Measurements from ENCODE around the gene FGGY.

- no peak for TF ChIP-seq CTCF (conservative IDR thresholded peaks at IDR 0.05)
- no peak for TF ChIP-seq EZH2 (IDR thresholded peaks at IDR 0.05; ENCODE audit: low read depth)
These were observed 204.3 kb downstream of the FGGY start for GRCh38 chr1:59500950-59501742.
